IMR-90 (cell line): ENCODE data around the gene DNAJC7. TPM values are rescaled to one million over a fixed set of nuclear protein-coding genes. Genes with fewer than 3 reads are reported as not detected.

Experiments
- ATAC-seq: fragments of 200-7000 bp; cut with Tn5 transposase; 2 replicates; pipeline ENCODE4 v1.9.1; 2020; ENCODE audit warnings: low read depth, mild to moderate bottlenecking, moderate library complexity
- BruUV-seq: library from RNA; stranded (reverse); fragments of 400-500 nt; replicated peaks from 2 replicates; lab custom pipeline; 2021; lab: Mats Ljungman, UMichigan
- CTCF ChIA-PET: fragments of 300-600 bp; formaldehyde crosslinking; extraction: SDS; loops from one replicate; lab custom pipeline; 2021; ENCODE audit warnings: antibody characterized with exemption; lab: Yijun Ruan, JAX
- POLR2A ChIA-PET: fragments of 300-600 bp; sonication (Branson Sonifier 250); formaldehyde crosslinking; loops from one replicate; lab custom pipeline; 2022; ENCODE audit warnings: antibody characterized with exemption; ENCODE audit not compliant: unreplicated experiment; lab: Charles Lee
- DNase-seq: peaks from one replicate; pipeline ENCODE4 v3.0.0; 2013
- H2AFZ ChIP-seq: replicated peaks from 2 replicates; pipeline ENCODE3; 2013; ENCODE audit warnings: low read length, mild to moderate bottlenecking; ENCODE audit not compliant: poor library complexity
- H2AK5ac ChIP-seq: 2 replicates; pipeline ENCODE4 v1.6.1; 2013; ENCODE audit warnings: low read depth, low read length, inconsistent platforms
- H2AK9ac ChIP-seq: replicated peaks from 2 replicates; pipeline ENCODE3; 2013; ENCODE audit warnings: mild to moderate bottlenecking, low read depth, low read length, moderate library complexity; ENCODE audit not compliant: poor library complexity
- H2BK120ac ChIP-seq: 2 replicates; pipeline ENCODE4 v1.6.1; 2013; ENCODE audit warnings: low read depth, low read length, inconsistent platforms
- H2BK15ac ChIP-seq: 3 replicates; pipeline ENCODE4 v1.6.1; 2013; ENCODE audit warnings: low read depth, low read length, inconsistent platforms
- H2BK20ac ChIP-seq: 2 replicates; pipeline ENCODE4 v1.6.1; 2013; ENCODE audit warnings: low read depth, mild to moderate bottlenecking, inconsistent platforms, low read length, moderate library complexity
- H2BK5ac ChIP-seq: 2 replicates; pipeline ENCODE4 v1.6.1; 2013; ENCODE audit warnings: mild to moderate bottlenecking, low read depth, low read length, inconsistent platforms; ENCODE audit not compliant: poor library complexity, severe bottlenecking
- H3K14ac ChIP-seq: replicated peaks from 2 replicates; pipeline ENCODE4 v1.6.1; 2013; ENCODE audit warnings: low read depth, low read length, inconsistent platforms
- H3K18ac ChIP-seq: 2 replicates; pipeline ENCODE4 v1.6.1; 2013; ENCODE audit warnings: low read depth, low read length, control low read depth
- H3K23ac ChIP-seq: 2 replicates; pipeline ENCODE4 v1.6.1; 2013; ENCODE audit warnings: low read depth, low read length, inconsistent platforms
- H3K27ac ChIP-seq: 2 replicates; pipeline ENCODE4 v1.5.1; 2013; ENCODE audit warnings: mild to moderate bottlenecking, control low read depth, low read length; ENCODE audit not compliant: insufficient read depth
- H3K27me3 ChIP-seq: 2 replicates; pipeline ENCODE4 v1.6.1; 2013; ENCODE audit warnings: low read length; ENCODE audit not compliant: control insufficient read depth, insufficient read depth
- H3K36me3 ChIP-seq: 2 replicates; pipeline ENCODE4 v1.6.1; 2013; ENCODE audit warnings: low read length, mixed read lengths; ENCODE audit not compliant: control insufficient read depth, insufficient read depth
- H3K4ac ChIP-seq: 2 replicates; pipeline ENCODE4 v1.6.1; 2013; ENCODE audit warnings: low read depth, low read length, inconsistent platforms
- H3K4me1 ChIP-seq: 2 replicates; pipeline ENCODE4 v1.6.1; 2013; ENCODE audit warnings: low read length, mixed read lengths; ENCODE audit not compliant: control insufficient read depth, insufficient read depth
- H3K4me2 ChIP-seq: 2 replicates; pipeline ENCODE4 v1.6.1; 2013; ENCODE audit warnings: low read depth, mild to moderate bottlenecking, control low read depth, low read length, moderate library complexity
- H3K4me3 ChIP-seq: 2 replicates; pipeline ENCODE4 v1.5.1; 2013; ENCODE audit warnings: low read depth, mild to moderate bottlenecking, control low read depth, low read length, moderate library complexity; ENCODE audit not compliant: insufficient read depth
- H3K56ac ChIP-seq: 2 replicates; pipeline ENCODE4 v1.6.1; 2013; ENCODE audit warnings: low read length, inconsistent platforms; ENCODE audit not compliant: insufficient read depth; ENCODE audit errors: extremely low read depth
- H3K79me1 ChIP-seq, 2 experiments: 2 replicates each; pipeline ENCODE4 v1.6.1; 2013; ENCODE audit warnings: low read length in 2 of 2, inconsistent platforms in 1 of 2, low read depth in 1 of 2
- H3K9ac ChIP-seq: 2 replicates; pipeline ENCODE4 v1.6.1; 2013; ENCODE audit warnings: low read depth, low read length, control low read depth
- H3K9me1 ChIP-seq: 2 replicates; pipeline ENCODE4 v1.6.1; 2013; ENCODE audit warnings: low read length, inconsistent platforms; ENCODE audit not compliant: insufficient read depth
- H3K9me3 ChIP-seq: 2 replicates; pipeline ENCODE4 v1.6.1; 2013; ENCODE audit warnings: low read length; ENCODE audit not compliant: control insufficient read depth, insufficient read depth
- H4K20me1 ChIP-seq: 2 replicates; pipeline ENCODE4 v1.6.1; 2013; ENCODE audit warnings: low read length, inconsistent platforms; ENCODE audit not compliant: insufficient read depth
- H4K5ac ChIP-seq: 2 replicates; pipeline ENCODE4 v1.6.1; 2013; ENCODE audit warnings: mild to moderate bottlenecking, low read depth, low read length, control low read depth
- H4K8ac ChIP-seq, 2 experiments: 2 replicates each; pipeline ENCODE4 v1.6.1; 2013; ENCODE audit warnings: low read depth in 2 of 2, low read length in 2 of 2, control low read depth in 1 of 2, inconsistent platforms in 1 of 2
- H4K91ac ChIP-seq: 2 replicates; pipeline ENCODE4 v1.6.1; 2013; ENCODE audit warnings: low read depth, low read length, inconsistent platforms; ENCODE audit not compliant: insufficient read depth
- BHLHE40 ChIP-seq: fragments of 150-350 bp; IDR thresholded peaks from 2 replicates; pipeline ENCODE4 v1.6.1; 2016; ENCODE audit warnings: mild to moderate bottlenecking, low read depth, low read length
- CEBPB ChIP-seq: IDR thresholded peaks from 2 replicates; pipeline ENCODE4 v1.6.1; 2012; ENCODE audit warnings: low read depth, low read length, improper control_type of control experiment
- CHD1 ChIP-seq: IDR thresholded peaks from 2 replicates; pipeline ENCODE4 v1.6.1; 2012; ENCODE audit warnings: low read depth, low read length, improper control_type of control experiment
- MAFK ChIP-seq: IDR thresholded peaks from 2 replicates; pipeline ENCODE4 v1.6.1; 2012; ENCODE audit warnings: low read depth, low read length, improper control_type of control experiment
- MAZ ChIP-seq: IDR thresholded peaks from 2 replicates; pipeline ENCODE4 v1.6.1; 2012; ENCODE audit warnings: low read depth, mild to moderate bottlenecking, low read length, improper control_type of control experiment, moderate library complexity, borderline replicate concordance
- NFE2L2 ChIP-seq: fragments of 150-350 bp; IDR thresholded peaks from 2 replicates; pipeline ENCODE4 v1.6.1; 2016; ENCODE audit warnings: low read depth, mild to moderate bottlenecking, low read length
- RCOR1 ChIP-seq: IDR thresholded peaks from 2 replicates; pipeline ENCODE4 v1.6.1; 2012; ENCODE audit warnings: mild to moderate bottlenecking, low read length, improper control_type of control experiment; ENCODE audit not compliant: insufficient replicate concordance
- RFX5 ChIP-seq: IDR thresholded peaks from 2 replicates; pipeline ENCODE4 v1.8.0; 2012; ENCODE audit warnings: low read depth, mild to moderate bottlenecking, low read length, moderate library complexity
- SMC3 ChIP-seq: fragments of 150-350 bp; IDR thresholded peaks from 2 replicates; pipeline ENCODE4 v1.6.1; 2016; ENCODE audit warnings: low read depth, mild to moderate bottlenecking, antibody characterized with exemption, low read length, moderate library complexity
- WGBS, 2 experiments: methylation state at CpG; one replicate each; pipeline versions ENCODE4 v1.1.5 to v1.1.7; 2013; ENCODE audit warnings: missing lambda C conversion rate in 2 of 2; ENCODE audit not compliant: insufficient read length in 1 of 2; ENCODE audit errors: extremely low coverage in 2 of 2; 5-methylcytosine and 5-hydroxymethylcytosine counted together
- dilution Hi-C: fragments of 300-500 bp; cut with HindIII; formaldehyde crosslinking; loops from one replicate; pipeline ENCODE4 v1.14.3; 2018; ENCODE audit warnings: low sequenced_read_pairs; ENCODE audit not compliant: unreplicated experiment
- in situ Hi-C: fragments of 300-500 bp; cut with MboI; formaldehyde crosslinking; loops from 3 replicates; pipeline ENCODE4 v1.14.3; 2019; ENCODE audit warnings: low sequenced_read_pairs, inconsistent platforms, mixed read lengths
- intact Hi-C: fragments of 100-400 bp; cut with micrococcal nuclease; formaldehyde crosslinking; loops from 2 replicates; pipeline ENCODE4 v1.10.0; 2022
- polyA plus RNA-seq, 3 experiments: library from polyadenylated mRNA; depleted of rRNA; stranded (reverse); fragments of >200 nt; gene quantifications; 2 replicates each; pipeline ENCODE4 v1.2.3, GENCODE V29; 2012; ENCODE audit warnings: low replicate concordance in 1 of 3
- total RNA-seq: library from RNA; depleted of rRNA; stranded (reverse); fragments of >200 nt; gene quantifications from 2 replicates; pipeline ENCODE4 v1.2.3, GENCODE V29; 2012

The DNAJC7 gene
- total and polyA plus RNA-seq, 2 of the 4 experiments (the other 2 are of a cell fraction): 49.3 to 71.7 TPM

GRCh38 chr17:42060231-42060630, 43.0 kb upstream of the DNAJC7 start:
- Histone ChIP-seq H2BK120ac (no peak overlapping the region), H2BK5ac (no peak overlapping the region), H4K20me1 (no peaks in the 10 kb centered on the region), H4K8ac (no peak overlapping the region), H3K4me1 (no peaks in the 10 kb centered on the region), H3K4me2 (no peak overlapping the region), H2AK9ac (peak overlapping the region; percentile 90), H3K9me3 (no peaks in the 10 kb centered on the region), H4K5ac (no peak overlapping the region), H3K56ac (no peak overlapping the region), H3K4me3 (no peak overlapping the region), H3K23ac (no peak overlapping the region), H3K18ac (no peak overlapping the region), H3K79me1 (no peaks in the 10 kb centered on the region), H3K27ac (no peak overlapping the region), H3K9ac (no peak overlapping the region), H2BK20ac (no peak overlapping the region), H3K4ac (no peak overlapping the region), H2AK5ac (no peak overlapping the region), H3K27me3 (peaks cover 52% of the 10 kb centered on the region), H3K14ac (no peak overlapping the region), H3K36me3 (no peaks in the 10 kb centered on the region), H2BK15ac (no peak overlapping the region), H3K9me1 (peaks cover 3% of the 10 kb centered on the region; the same call in 1 of the 2 replicates), H2AFZ (no peak overlapping the region), H4K91ac (no peak overlapping the region)
- POLR2A ChIA-PET: no interaction called here
- ATAC-seq (no peak), DNase-seq (no peak)
- intact Hi-C loops: no loop called here
- BruUV-seq: no TSS peak
- CTCF ChIA-PET: no interaction called here
- 50% methylated on average over 2 of the region's 4 CpGs; no CpG with 5 or more reads in 1 of the 2 experiments for WGBS, 2 experiments
- TF ChIP-seq MAZ: no peak
- TF ChIP-seq CHD1: no peak
- no peak for TF ChIP-seq RCOR1
- no peak for TF ChIP-seq NFE2L2
- no peak for TF ChIP-seq MAFK
- TF ChIP-seq RFX5: no peak
- no peak for TF ChIP-seq SMC3
- no peak for TF ChIP-seq BHLHE40
- no peak for TF ChIP-seq CEBPB
- dilution Hi-C loops: no loop called here
- in situ Hi-C loops: no loop called here
